Naive thymus-derived CD8-positive, alpha-beta T cell (primary cell): ENCODE measurements around the gene TRAFD1. TPM values are rescaled to one million over a fixed set of nuclear protein-coding genes. Genes with fewer than 3 reads are reported as not detected.
A peak's percentile ranks its signal among the peaks of the same experiment; 100 is the strongest.
"Not testable (repeated sequence)": the region's sequence is repeated elsewhere in the genome, so short reads cannot be mapped to it uniquely, and the experiment has no call there.

Experiments
- ATAC-seq, 2 donors: fragments of 150-1000 bp; cut with Tn5 transposase in 1 of 2; sonication (Bioruptor Pico), chemical (Tn5 transposase) in 1 of 2; 1 replicate in 1 of 2; 2 replicates in 1 of 2; pipeline ENCODE4 v1.10.0; 2021; ENCODE audit warnings: mild to moderate bottlenecking in 2 of 2, moderate library complexity in 2 of 2
- POLR2A ChIA-PET: fragments of 350-600 bp; sonication (Branson Sonifier 250); formaldehyde crosslinking; loops from one replicate; lab custom pipeline; 2021; ENCODE audit warnings: antibody characterized with exemption; lab: Charles Lee
- DNase-seq, 10 donors: peaks; one replicate each; pipeline versions ENCODE4 v3.0.0 to v3.0.0-alpha.2; 2020 to 2022
- H3K27ac Mint-ChIP-seq, 10 donors: one replicate each; pipeline ENCODE4 v1.8.0; 2020 to 2022; ENCODE audit warnings: mild to moderate bottlenecking in 10 of 10, mixed read lengths in 10 of 10, moderate library complexity in 4 of 10, inconsistent platforms in 1 of 10
- H3K27me3 Mint-ChIP-seq, 5 donors: one replicate each; pipeline ENCODE4 v1.8.0; 2021 to 2022; ENCODE audit warnings: mixed read lengths in 5 of 5
- H3K36me3 Mint-ChIP-seq, 3 donors: one replicate each; pipeline ENCODE4 v1.8.0; 2020 to 2022; ENCODE audit warnings: mixed read lengths in 3 of 3, mild to moderate bottlenecking in 2 of 3, inconsistent platforms in 1 of 3
- H3K4me1 Mint-ChIP-seq, 4 donors: one replicate each; pipeline ENCODE4 v1.8.0; 2021 to 2022; ENCODE audit warnings: mixed read lengths in 4 of 4
- H3K4me3 Mint-ChIP-seq, 10 donors: one replicate each; pipeline ENCODE4 v1.8.0; 2020 to 2022; ENCODE audit warnings: mild to moderate bottlenecking in 10 of 10, mixed read lengths in 10 of 10, moderate library complexity in 6 of 10, inconsistent platforms in 1 of 10
- H3K9me3 Mint-ChIP-seq, 9 donors: one replicate each; pipeline ENCODE4 v1.8.0; 2020 to 2022; ENCODE audit warnings: mixed read lengths in 9 of 9, mild to moderate bottlenecking in 3 of 9, inconsistent platforms in 1 of 9, moderate library complexity in 1 of 9
- polyA plus RNA-seq, 3 donors: library from polyadenylated mRNA; unstranded; fragments of 300-500 nt; fragmentation: Illumina TruSeq; gene quantifications; one replicate each; pipeline ENCODE4 v1.2.3, GENCODE V29; 2021
- total RNA-seq, 8 experiments: library from RNA in 2 of 8; stranded (reverse) in 2 of 8; gene quantifications; one replicate each; pipeline ENCODE4 v1.2.3 and lab custom pipeline; 2021 to 2026

Gene TRAFD1
- total and polyA plus RNA-seq, 5 experiments from 2014 or later: 32.5 to 57.6 (median 38.4) TPM

- no peak for ATAC-seq
- no peaks in the 10 kb centered on the region for H3K27me3 Mint-ChIP-seq
- H3K36me3 Mint-ChIP-seq: peaks cover 3 to 37% (median 4%) of the 10 kb centered on the region in 3 donors
- DNase-seq: no peak
- peak overlapping the region in 7 of 10 donors; percentile 2 to 93 (median 35) for H3K4me3 Mint-ChIP-seq
- H3K9me3 Mint-ChIP-seq: no peaks in the 10 kb centered on the region
- H3K27ac Mint-ChIP-seq: peak overlapping the region in 6 of 10 donors; percentile 21 to 60 (median 30)
- H3K4me1 Mint-ChIP-seq: peaks cover 36 to 60% (median 56%) of the 10 kb centered on the region in 4 donors
- POLR2A ChIA-PET: interaction anchor here (1.7 to 4.3 kb wide), 2 partner anchors 20 to 93 kb away, joined by 5 to 81 read pairs; partner anchors contain the start of genes ERP29, TMEM116 and TRAFD1
Measured at GRCh38 chr12:112105891-112106290, 19.5 kb upstream of the TRAFD1 start.

GRCh38 chr12:112107306-112108201 is 17.8 kb upstream of the TRAFD1 start:
- DNase-seq (peak in 2 of 10 donors; percentile 4 to 17), ATAC-seq (no peak)
- POLR2A ChIA-PET: interaction anchor here (0.6 to 4.3 kb wide), 11 partner anchors 8 to 95 kb away, joined by 3 to 81 read pairs (median 3); partner anchors contain the start of genes ERP29, TMEM116 and TRAFD1
- Mint-ChIP-seq H3K27ac (peak overlapping the region; percentile 76 to 95 (median 93)), H3K9me3 (no peaks in the 10 kb centered on the region), H3K4me3 (peak overlapping the region; percentile 81 to 98 (median 96)), H3K27me3 (no peaks in the 10 kb centered on the region), H3K4me1 (peaks cover 30 to 53% (median 50%) of the 10 kb centered on the region in 4 donors), H3K36me3 (peaks cover 0 to 25% (median 0%) of the 10 kb centered on the region in 3 donors)

GRCh38 chr12:112108202-112109079 is 16.9 kb upstream of the TRAFD1 start, which contains the start of gene NAA25:
NAA25 (minus strand) TSS chr12:112108783; CDS start chr12:112108773, 10 bp downstream.
- peak within 1 kb of the TSS; percentile 93 to 99 (median 98) for H3K27ac Mint-ChIP-seq
- ATAC-seq (peak; percentile 87 to 89), DNase-seq (peak; percentile 75 to 94 (median 86))
- H3K4me1 Mint-ChIP-seq: peaks cover 29 to 49% (median 44%) of the 10 kb centered on the region in 4 donors
- POLR2A ChIA-PET: interaction anchor here (0.6 to 4.3 kb wide), 15 partner anchors 9 to 423 kb away, joined by 3 to 81 read pairs (median 5); partner anchors contain the start of genes MAPKAPK5 and TRAFD1
- no peaks in the 10 kb centered on the region for H3K27me3 Mint-ChIP-seq
- no peaks in the 10 kb centered on the region for H3K9me3 Mint-ChIP-seq
- H3K36me3 Mint-ChIP-seq: peaks cover 0 to 19% (median 0%) of the 10 kb centered on the region in 3 donors
- peak within 1 kb of the TSS; percentile 93 to 98 (median 97) for H3K4me3 Mint-ChIP-seq

- not testable (repeated sequence) for H3K4me3 Mint-ChIP-seq, H3K9me3 Mint-ChIP-seq, ATAC-seq, H3K36me3 Mint-ChIP-seq, H3K27me3 Mint-ChIP-seq, DNase-seq
- POLR2A ChIA-PET: interaction anchor here (0.7 kb wide), 1 partner anchor 19 kb away, joined by 6 read pairs; no protein-coding TSS in a partner anchor
- Mint-ChIP-seq H3K27ac (peak overlapping the region in 3 of 10 donors; percentile 57 to 63 (median 60)), H3K4me1 (peaks cover 12 to 27% (median 21%) of the 10 kb centered on the region in 4 donors)
Measured at GRCh38 chr12:112110787-112111662, 14.3 kb upstream of the TRAFD1 start.

- peak overlapping the region in 1 of 10 donors; percentile 10 for H3K4me3 Mint-ChIP-seq
- no peaks in the 10 kb centered on the region for H3K27me3 Mint-ChIP-seq
- ATAC-seq (no peak), DNase-seq (no peak)
- no peaks in the 10 kb centered on the region for H3K36me3 Mint-ChIP-seq
- POLR2A ChIA-PET: no interaction called here
- no peaks in the 10 kb centered on the region for H3K9me3 Mint-ChIP-seq
- peaks cover 12 to 24% (median 20%) of the 10 kb centered on the region in 4 donors for H3K4me1 Mint-ChIP-seq
- H3K27ac Mint-ChIP-seq: peak overlapping the region in 2 of 10 donors; percentile 46 to 62
Measured at GRCh38 chr12:112111931-112112330, 13.4 kb upstream of the TRAFD1 start.

- Mint-ChIP-seq H3K9me3 (no peaks in the 10 kb centered on the region), H3K36me3 (no peaks in the 10 kb centered on the region), H3K4me1 (peaks cover 8 to 20% (median 15%) of the 10 kb centered on the region in 4 donors), H3K27me3 (no peaks in the 10 kb centered on the region), H3K27ac (peak overlapping the region in 1 of 10 donors; percentile 62), H3K4me3 (no peak overlapping the region)
- POLR2A ChIA-PET: no interaction called here
- ATAC-seq (no peak), DNase-seq (no peak)
Measured at GRCh38 chr12:112112409-112113133, 12.8 kb upstream of the TRAFD1 start.

GRCh38 chr12:112115259-112116045 is 9.9 kb upstream of the TRAFD1 start:
- no peaks in the 10 kb centered on the region for H3K9me3 Mint-ChIP-seq

GRCh38 chr12:112116232-112117060 is 8.9 kb upstream of the TRAFD1 start:
- ATAC-seq: peak; percentile 57 to 68
- peak overlapping the region in 7 of 10 donors; percentile 1 to 92 (median 75) for H3K27ac Mint-ChIP-seq
- H3K27me3 Mint-ChIP-seq: no peaks in the 10 kb centered on the region
- peak overlapping the region in 7 of 10 donors; percentile 2 to 66 (median 16) for H3K4me3 Mint-ChIP-seq
- POLR2A ChIA-PET: interaction anchor here (0.5 to 1.4 kb wide), 4 partner anchors 8 to 302 kb away, joined by 3 to 4 read pairs (median 3); partner anchors contain the start of genes NAA25 and PTPN11
- H3K36me3 Mint-ChIP-seq: no peaks in the 10 kb centered on the region
- no peaks in the 10 kb centered on the region for H3K9me3 Mint-ChIP-seq
- H3K4me1 Mint-ChIP-seq: peaks cover 4 to 11% (median 7%) of the 10 kb centered on the region in 4 donors
- DNase-seq: peak in 1 of 10 donors; percentile 9

More at GRCh38 chr12:112115259-112116045, 9.9 kb upstream of the TRAFD1 start:
- POLR2A ChIA-PET: interaction anchor here (0.7 to 1.4 kb wide), 2 partner anchors 17 to 303 kb away, joined by 3 read pairs; partner anchors contain the start of gene PTPN11
- Mint-ChIP-seq H3K36me3 (no peaks in the 10 kb centered on the region), H3K27me3 (no peaks in the 10 kb centered on the region), H3K4me1 (peaks cover 6 to 11% (median 7%) of the 10 kb centered on the region in 4 donors), H3K27ac (peak overlapping the region in 1 of 10 donors; percentile 11), H3K4me3 (no peak overlapping the region)
- ATAC-seq (no peak), DNase-seq (no peak)

GRCh38 chr12:112117685-112118084 is 7.7 kb upstream of the TRAFD1 start:
- H3K36me3 Mint-ChIP-seq: no peaks in the 10 kb centered on the region
- DNase-seq (no peak), ATAC-seq (no peak)
- no peak overlapping the region for H3K4me3 Mint-ChIP-seq
- no peak overlapping the region for H3K27ac Mint-ChIP-seq
- POLR2A ChIA-PET: interaction anchor here (1.0 kb wide), 1 partner anchor 9 kb away, joined by 4 read pairs; the partner anchor contains the start of gene NAA25
- no peaks in the 10 kb centered on the region for H3K9me3 Mint-ChIP-seq
- H3K27me3 Mint-ChIP-seq: no peaks in the 10 kb centered on the region
- peaks cover 4 to 11% (median 7%) of the 10 kb centered on the region in 4 donors for H3K4me1 Mint-ChIP-seq
